HUES64 (cell line): ENCODE results near the gene SLC6A12.

Experiments used
- H3K27ac ChIP-seq: 2 replicates; pipeline ENCODE4 v1.7.0; 2013; ENCODE audit warnings: low read depth, low read length, inconsistent platforms
- H3K27me3 ChIP-seq: 2 replicates; pipeline ENCODE4 v1.6.1; 2013; ENCODE audit warnings: mild to moderate bottlenecking, low read length; ENCODE audit not compliant: insufficient read depth
- H3K36me3 ChIP-seq: 2 replicates; pipeline ENCODE4 v1.6.1; 2013; ENCODE audit warnings: mild to moderate bottlenecking, low read length; ENCODE audit not compliant: insufficient read depth
- H3K4me1 ChIP-seq: 2 replicates; pipeline ENCODE4 v1.6.1; 2013; ENCODE audit warnings: mild to moderate bottlenecking, low read length, moderate library complexity; ENCODE audit not compliant: insufficient read depth
- H3K4me3 ChIP-seq: 2 replicates; pipeline ENCODE4 v1.5.1; 2013; ENCODE audit warnings: mild to moderate bottlenecking, low read length, moderate library complexity
- H3K9ac ChIP-seq: 2 replicates; pipeline ENCODE4 v1.6.1; 2013; ENCODE audit warnings: mild to moderate bottlenecking, low read depth, low read length
- H3K9me3 ChIP-seq: 2 replicates; pipeline ENCODE4 v1.6.1; 2013; ENCODE audit warnings: low read depth, low read length; ENCODE audit not compliant: insufficient read depth
- WGBS: fragments of 150-250, 120-280 bp; methylation state at CpG from one replicate; pipeline ENCODE4 v1.1.7; 2013; ENCODE audit warnings: missing lambda C conversion rate; 5-methylcytosine and 5-hydroxymethylcytosine counted together

The SLC6A12 gene

GRCh38 chr12:176321-177181 is 37.4 kb downstream of the SLC6A12 start:
- Histone ChIP-seq H3K9me3 (no peaks in the 10 kb centered on the region), H3K4me1 (no peaks in the 10 kb centered on the region; the same call in 1 of the 2 replicates), H3K27ac (no peak overlapping the region), H3K9ac (no peak overlapping the region), H3K27me3 (no peaks in the 10 kb centered on the region), H3K4me3 (no peak overlapping the region), H3K36me3 (no peaks in the 10 kb centered on the region)
- WGBS: 84% methylated on average over 16 of the region's 16 CpGs

GRCh38 chr12:175759-176158 is 38.2 kb downstream of the SLC6A12 start:
- Histone ChIP-seq H3K9ac (no peak overlapping the region), H3K36me3 (no peaks in the 10 kb centered on the region), H3K4me1 (peaks cover 5% of the 10 kb centered on the region), H3K27ac (no peak overlapping the region), H3K27me3 (no peaks in the 10 kb centered on the region), H3K9me3 (no peaks in the 10 kb centered on the region), H3K4me3 (no peak overlapping the region)
- WGBS: 80% methylated on average over 16 of the region's 16 CpGs

GRCh38 chr12:175250-175649 is 38.7 kb downstream of the SLC6A12 start:
- no peaks in the 10 kb centered on the region for H3K27me3 ChIP-seq
- 89% methylated on average over 10 of the region's 10 CpGs for WGBS

GRCh38 chr12:174596-174995 is 39.4 kb downstream of the SLC6A12 start:
- no peak overlapping the region for H3K9ac ChIP-seq
- H3K36me3 ChIP-seq: no peaks in the 10 kb centered on the region
- H3K27me3 ChIP-seq: no peaks in the 10 kb centered on the region
- H3K4me3 ChIP-seq: no peak overlapping the region
- 83% methylated on average over 22 of the region's 23 CpGs for WGBS
- no peak overlapping the region for H3K27ac ChIP-seq
- no peaks in the 10 kb centered on the region for H3K9me3 ChIP-seq
- peaks cover 14% of the 10 kb centered on the region for H3K4me1 ChIP-seq

More at GRCh38 chr12:175250-175649, 38.7 kb downstream of the SLC6A12 start:
- no peaks in the 10 kb centered on the region for H3K9me3 ChIP-seq
- peaks cover 10% of the 10 kb centered on the region for H3K4me1 ChIP-seq
- no peak overlapping the region for H3K9ac ChIP-seq
- no peak overlapping the region for H3K27ac ChIP-seq
- H3K36me3 ChIP-seq: no peaks in the 10 kb centered on the region
- no peak overlapping the region for H3K4me3 ChIP-seq

GRCh38 chr12:174124-174523 is 39.8 kb downstream of the SLC6A12 start:
- no peaks in the 10 kb centered on the region for H3K27me3 ChIP-seq
- WGBS: 76% methylated on average over 6 of the region's 6 CpGs
- no peaks in the 10 kb centered on the region for H3K36me3 ChIP-seq
- H3K4me3 ChIP-seq: no peak overlapping the region
- H3K9me3 ChIP-seq: no peaks in the 10 kb centered on the region
- H3K9ac ChIP-seq: no peak overlapping the region
- peaks cover 18% of the 10 kb centered on the region for H3K4me1 ChIP-seq
- no peak overlapping the region for H3K27ac ChIP-seq

GRCh38 chr12:172732-173161 is 41.2 kb downstream of the SLC6A12 start:
- H3K27ac ChIP-seq: no peak overlapping the region
- H3K27me3 ChIP-seq: no peaks in the 10 kb centered on the region
- H3K9ac ChIP-seq: no peak overlapping the region
- no peak overlapping the region for H3K4me3 ChIP-seq
- no peaks in the 10 kb centered on the region for H3K9me3 ChIP-seq
- peaks cover 27% of the 10 kb centered on the region for H3K4me1 ChIP-seq
- no peaks in the 10 kb centered on the region for H3K36me3 ChIP-seq
- WGBS: 86% methylated on average over 15 of the region's 15 CpGs

GRCh38 chr12:171743-172676 is 41.9 kb downstream of the SLC6A12 start:
- no peaks in the 10 kb centered on the region for H3K36me3 ChIP-seq
- no peak overlapping the region for H3K4me3 ChIP-seq
- no peaks in the 10 kb centered on the region for H3K9me3 ChIP-seq
- 74% methylated on average over 18 of the region's 18 CpGs for WGBS
- H3K4me1 ChIP-seq: peaks cover 34% of the 10 kb centered on the region
- H3K9ac ChIP-seq: no peak overlapping the region
- no peak overlapping the region for H3K27ac ChIP-seq
- H3K27me3 ChIP-seq: no peaks in the 10 kb centered on the region

GRCh38 chr12:171276-171675 is 42.7 kb downstream of the SLC6A12 start:
- H3K4me3 ChIP-seq: no peak overlapping the region
- H3K27me3 ChIP-seq: no peaks in the 10 kb centered on the region
- no peak overlapping the region for H3K9ac ChIP-seq
- peaks cover 34% of the 10 kb centered on the region for H3K4me1 ChIP-seq
- 89% methylated on average over 10 of the region's 10 CpGs for WGBS
- H3K9me3 ChIP-seq: no peaks in the 10 kb centered on the region
- no peak overlapping the region for H3K27ac ChIP-seq
- H3K36me3 ChIP-seq: no peaks in the 10 kb centered on the region

GRCh38 chr12:170371-171225 is 43.4 kb downstream of the SLC6A12 start:
- H3K4me3 ChIP-seq: no peak overlapping the region
- no peaks in the 10 kb centered on the region for H3K36me3 ChIP-seq
- H3K27ac ChIP-seq: peak overlapping the region; percentile 17; the same call in 1 of the 2 replicates
- no peaks in the 10 kb centered on the region for H3K9me3 ChIP-seq
- no peak overlapping the region for H3K9ac ChIP-seq
- 57% methylated on average over 29 of the region's 29 CpGs for WGBS
- no peaks in the 10 kb centered on the region for H3K27me3 ChIP-seq
- H3K4me1 ChIP-seq: peaks cover 34% of the 10 kb centered on the region

GRCh38 chr12:169528-170370 is 44.2 kb downstream of the SLC6A12 start:
- Histone ChIP-seq H3K27ac (no peak overlapping the region), H3K9ac (no peak overlapping the region), H3K36me3 (no peaks in the 10 kb centered on the region), H3K9me3 (no peaks in the 10 kb centered on the region), H3K4me1 (peaks cover 34% of the 10 kb centered on the region), H3K27me3 (no peaks in the 10 kb centered on the region), H3K4me3 (no peak overlapping the region)
- WGBS: 77% methylated on average over 17 of the region's 17 CpGs
